ENCODE data around the gene EDEM1.
"Not testable (repeated sequence)": the region's sequence is repeated elsewhere in the genome, so short reads cannot be mapped to it uniquely, and the experiment has no call there.

EDEM1 gene

DNA sequence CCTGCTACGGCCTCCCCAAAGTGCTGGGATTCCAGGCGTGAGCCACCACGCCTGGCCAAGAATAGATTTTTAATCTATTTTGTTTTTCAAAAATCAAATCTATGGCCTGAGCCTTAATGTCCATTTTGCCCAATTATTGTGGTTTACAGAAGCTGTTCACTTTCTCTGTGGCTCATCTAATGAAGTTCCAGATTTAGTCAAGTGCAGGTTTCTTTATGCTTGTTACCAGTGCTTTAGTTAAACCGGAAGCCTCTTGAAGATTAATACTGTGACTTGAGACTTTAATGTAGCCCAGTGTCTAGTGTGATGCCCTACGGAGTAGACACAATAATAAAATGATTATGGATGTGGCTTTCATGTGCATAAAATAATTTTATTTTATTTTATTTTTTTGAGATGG is 16.5 kb upstream of the EDEM1 start:
- Histone ChIP-seq H3K9ac (ENCODE audit: low read length) (no peak overlapping the region), H3K18ac (ENCODE audit: low read length) (no peak overlapping the region), H3K36me3 (ENCODE audit: control insufficient read depth in 1 of 2, insufficient read depth in 2 of 2, low read length in 2 of 2) (peaks cover 8 to 12% of the 10 kb centered on the region in 2 experiments), H2BK120ac (ENCODE audit: insufficient read depth, low read length, poor library complexity) (no peak overlapping the region), H2AFZ (ENCODE audit: insufficient read depth, low read length, poor library complexity) (no peak overlapping the region), H2BK12ac (ENCODE audit: low read length) (no peak overlapping the region), H3K79me2 (ENCODE audit: control insufficient read depth, insufficient read depth, low read length, poor library complexity) (peaks cover 4% of the 10 kb centered on the region), H4K91ac (ENCODE audit: low read depth, low read length) (no peak overlapping the region), H3K79me1 (ENCODE audit: low read length) (no peaks in the 10 kb centered on the region), H3K14ac (ENCODE audit: low read length) (no peak overlapping the region), H3K23ac (ENCODE audit: low read length) (no peak overlapping the region), H3K4me2 (ENCODE audit: low read length) (no peak overlapping the region), H3K9me3 (ENCODE audit: insufficient read depth, low read depth, low read length) (no peaks in the 10 kb centered on the region), H4K8ac (ENCODE audit: low read depth, low read length) (no peak overlapping the region), H3K4me3 (ENCODE audit: low read depth, low read length) (no peak overlapping the region), H3K4ac (ENCODE audit: low read depth, low read length) (no peak overlapping the region), H4K12ac (ENCODE audit: low read depth, low read length) (no peak overlapping the region), H3K27ac (ENCODE audit: low read depth, low read length) (no peak overlapping the region), H2AK5ac (ENCODE audit: low read length) (no peak overlapping the region), H2BK5ac (ENCODE audit: low read depth, low read length, poor library complexity) (no peak overlapping the region), H3K27me3 (ENCODE audit: insufficient read depth, low read length) (no peaks in the 10 kb centered on the region), H3K4me1 (ENCODE audit: control insufficient read depth in 1 of 2, insufficient read depth in 2 of 2, low read length in 2 of 2) (no peaks in the 10 kb centered on the region)
- no CpG with 5 or more reads among the region's 5 CpGs for WGBS (ENCODE audit: extremely low coverage, insufficient coverage, insufficient read length)
- no peak for DNase-seq

DNA sequence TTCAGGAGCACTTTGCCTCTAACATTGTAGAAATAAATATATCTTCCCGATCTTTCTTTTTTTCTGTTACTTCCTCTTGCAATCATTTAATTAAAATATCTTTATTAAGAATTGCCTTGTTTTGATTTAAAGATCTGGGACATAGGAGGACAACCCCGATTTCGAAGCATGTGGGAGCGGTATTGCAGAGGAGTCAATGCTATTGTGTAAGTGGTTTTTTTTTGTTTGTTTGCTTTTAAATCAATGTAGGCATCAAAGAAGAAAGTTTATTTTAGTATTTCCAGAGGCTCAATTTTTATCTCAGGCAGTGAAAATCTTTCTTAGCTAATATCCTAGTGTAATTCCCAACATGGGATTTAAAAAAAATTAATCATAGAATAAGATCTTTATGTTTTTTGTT is 15.5 kb upstream of the EDEM1 start:
- Histone ChIP-seq H2BK5ac (ENCODE audit: low read depth, low read length, poor library complexity) (no peak overlapping the region), H3K9me3 (ENCODE audit: insufficient read depth, low read depth, low read length) (no peaks in the 10 kb centered on the region), H3K23ac (ENCODE audit: low read length) (no peak overlapping the region), H4K12ac (ENCODE audit: low read depth, low read length) (no peak overlapping the region), H3K79me1 (ENCODE audit: low read length) (no peaks in the 10 kb centered on the region), H3K36me3 (ENCODE audit: control insufficient read depth in 1 of 2, insufficient read depth in 2 of 2, low read length in 2 of 2) (peaks cover 12% of the 10 kb centered on the region in 2 experiments), H3K4ac (ENCODE audit: low read depth, low read length) (no peak overlapping the region), H3K27me3 (ENCODE audit: insufficient read depth, low read length) (no peaks in the 10 kb centered on the region), H3K4me2 (ENCODE audit: low read length) (no peak overlapping the region), H2AFZ (ENCODE audit: insufficient read depth, low read length, poor library complexity) (no peak overlapping the region), H3K4me3 (ENCODE audit: low read depth, low read length) (no peak overlapping the region), H3K27ac (ENCODE audit: low read depth, low read length) (no peak overlapping the region), H3K9ac (ENCODE audit: low read length) (no peak overlapping the region), H3K18ac (ENCODE audit: low read length) (no peak overlapping the region), H2BK12ac (ENCODE audit: low read length) (no peak overlapping the region), H2BK120ac (ENCODE audit: insufficient read depth, low read length, poor library complexity) (no peak overlapping the region), H3K79me2 (ENCODE audit: control insufficient read depth, insufficient read depth, low read length, poor library complexity) (peaks cover 2% of the 10 kb centered on the region), H3K14ac (ENCODE audit: low read length) (no peak overlapping the region), H4K91ac (ENCODE audit: low read depth, low read length) (no peak overlapping the region), H2AK5ac (ENCODE audit: low read length) (no peak overlapping the region), H4K8ac (ENCODE audit: low read depth, low read length) (no peak overlapping the region), H3K4me1 (ENCODE audit: control insufficient read depth in 1 of 2, insufficient read depth in 2 of 2, low read length in 2 of 2) (no peaks in the 10 kb centered on the region)
- DNase-seq, result no peak
- WGBS (ENCODE audit: extremely low coverage, insufficient coverage, insufficient read length), result 100% methylated on average over 1 of the region's 4 CpGs

DNA sequence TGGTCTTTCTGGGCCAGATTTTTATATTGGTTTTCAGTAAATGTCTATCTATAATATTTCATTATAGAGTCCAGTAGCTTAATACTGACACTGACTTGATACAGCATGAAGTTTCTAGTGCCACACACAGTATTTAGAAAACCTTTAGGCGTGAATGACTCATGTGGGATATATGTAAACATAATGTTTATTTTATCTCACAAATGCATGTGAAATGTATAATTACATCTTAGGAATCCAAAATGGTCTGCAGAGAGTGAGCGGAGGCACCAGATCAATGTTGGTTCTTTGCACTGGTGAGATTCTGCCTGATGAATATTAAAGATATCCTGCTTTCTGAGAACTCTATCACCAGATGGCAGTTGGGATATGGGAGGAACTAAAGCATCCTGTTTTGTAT is 8.5 kb upstream of the EDEM1 start:
- H2BK5ac ChIP-seq (ENCODE audit: low read depth, low read length, poor library complexity); H2BK12ac ChIP-seq (ENCODE audit: low read length); H4K12ac ChIP-seq (ENCODE audit: low read depth, low read length); H2BK120ac ChIP-seq (ENCODE audit: insufficient read depth, low read length, poor library complexity); H3K18ac ChIP-seq (ENCODE audit: low read length); H3K27ac ChIP-seq (ENCODE audit: low read depth, low read length); H4K91ac ChIP-seq (ENCODE audit: low read depth, low read length); H3K4ac ChIP-seq (ENCODE audit: low read depth, low read length); H3K9me3 ChIP-seq (ENCODE audit: insufficient read depth, low read depth, low read length); H3K27me3 ChIP-seq (ENCODE audit: insufficient read depth, low read length); H4K8ac ChIP-seq (ENCODE audit: low read depth, low read length); H2AFZ ChIP-seq (ENCODE audit: insufficient read depth, low read length, poor library complexity); H3K4me1 ChIP-seq (ENCODE audit: control insufficient read depth in 1 of 2, insufficient read depth in 2 of 2, low read length in 2 of 2); H3K4me3 ChIP-seq (ENCODE audit: low read depth, low read length); H3K79me2 ChIP-seq (ENCODE audit: control insufficient read depth, insufficient read depth, low read length, poor library complexity); H2AK5ac ChIP-seq (ENCODE audit: low read length); H3K23ac ChIP-seq (ENCODE audit: low read length); H3K14ac ChIP-seq (ENCODE audit: low read length); H3K4me2 ChIP-seq (ENCODE audit: low read length); H3K79me1 ChIP-seq (ENCODE audit: low read length); H3K9ac ChIP-seq (ENCODE audit: low read length): not testable (repeated sequence)
- peak in 1 of 2 donors; percentile 52 for DNase-seq
- WGBS (ENCODE audit: extremely low coverage, insufficient coverage, insufficient read length), result no CpG with 5 or more reads among the region's 2 CpGs
- peaks cover 10 to 19% of the 10 kb centered on the region in 2 experiments for H3K36me3 ChIP-seq (ENCODE audit: control insufficient read depth in 1 of 2, insufficient read depth in 2 of 2, low read length in 2 of 2)

DNA sequence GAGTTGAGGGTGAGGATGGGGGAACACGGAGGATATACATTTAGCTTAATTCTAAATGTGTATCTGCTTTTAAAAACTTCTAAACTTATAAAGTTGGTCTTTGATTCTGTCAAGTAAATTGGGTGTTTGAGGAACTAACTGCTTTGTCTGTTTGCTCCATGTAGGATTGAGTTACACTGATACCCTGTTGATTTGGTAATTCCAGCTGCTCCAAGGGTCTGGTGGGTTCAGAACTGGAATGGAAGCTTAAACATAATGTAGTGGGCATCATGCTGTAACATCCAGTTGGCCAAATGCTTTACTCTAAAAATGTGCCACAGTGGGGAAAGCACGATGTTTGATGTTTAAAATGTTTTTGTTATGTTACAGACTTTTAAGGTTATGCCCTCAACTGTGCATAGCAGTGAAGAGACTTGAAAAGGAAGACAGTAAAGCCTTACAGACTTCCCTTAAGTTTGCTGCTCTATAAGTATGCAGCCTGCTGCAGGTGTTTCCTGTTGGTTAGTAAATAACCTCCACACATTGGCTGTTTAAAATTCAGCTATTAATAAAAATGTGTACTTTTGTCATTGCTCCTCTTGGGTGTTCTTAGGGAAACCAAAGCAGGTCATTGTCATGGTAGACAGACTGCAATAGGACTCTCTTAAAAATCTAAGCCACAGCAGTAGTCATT is 5.9 kb upstream of the EDEM1 start:
- Histone ChIP-seq H2AFZ (ENCODE audit: insufficient read depth, low read length, poor library complexity) (no peak overlapping the region), H2BK12ac (ENCODE audit: low read length) (no peak overlapping the region), H3K4me1 (ENCODE audit: control insufficient read depth in 1 of 2, insufficient read depth in 2 of 2, low read length in 2 of 2) (peaks cover 0 to 3% of the 10 kb centered on the region in 2 experiments), H3K9me3 (ENCODE audit: insufficient read depth, low read depth, low read length) (no peaks in the 10 kb centered on the region), H3K4me3 (ENCODE audit: low read depth, low read length) (no peak overlapping the region), H4K8ac (ENCODE audit: low read depth, low read length) (no peak overlapping the region), H3K9ac (ENCODE audit: low read length) (no peak overlapping the region), H3K4ac (ENCODE audit: low read depth, low read length) (no peak overlapping the region), H2AK5ac (ENCODE audit: low read length) (no peak overlapping the region), H3K36me3 (ENCODE audit: control insufficient read depth in 1 of 2, insufficient read depth in 2 of 2, low read length in 2 of 2) (peaks cover 7 to 10% of the 10 kb centered on the region in 2 experiments), H3K27ac (ENCODE audit: low read depth, low read length) (no peak overlapping the region), H3K27me3 (ENCODE audit: insufficient read depth, low read length) (no peaks in the 10 kb centered on the region), H4K12ac (ENCODE audit: low read depth, low read length) (no peak overlapping the region), H3K18ac (ENCODE audit: low read length) (no peak overlapping the region), H3K4me2 (ENCODE audit: low read length) (no peak overlapping the region), H4K91ac (ENCODE audit: low read depth, low read length) (no peak overlapping the region), H3K14ac (ENCODE audit: low read length) (no peak overlapping the region), H3K79me1 (ENCODE audit: low read length) (no peaks in the 10 kb centered on the region), H2BK120ac (ENCODE audit: insufficient read depth, low read length, poor library complexity) (no peak overlapping the region), H3K23ac (ENCODE audit: low read length) (no peak overlapping the region), H2BK5ac (ENCODE audit: low read depth, low read length, poor library complexity) (no peak overlapping the region), H3K79me2 (ENCODE audit: control insufficient read depth, insufficient read depth, low read length, poor library complexity) (no peaks in the 10 kb centered on the region)
- no CpG with 5 or more reads among the region's 2 CpGs for WGBS (ENCODE audit: extremely low coverage, insufficient coverage, insufficient read length)
- no peak for DNase-seq

Data from trophoblast cell (in vitro differentiated cells and primary cell).